PC-9 (cell line): Measurements from ENCODE around the gene RPS27A. TPM values are rescaled to one million over a fixed set of nuclear protein-coding genes. Genes with fewer than 3 reads are reported as not detected.
A peak's percentile ranks its signal among the peaks of the same experiment; 100 is the strongest.
"Not testable (repeated sequence)": the region's sequence is repeated elsewhere in the genome, so short reads cannot be mapped to it uniquely, and the experiment has no call there.

Experiments used
- Bru-seq: library from RNA; stranded (reverse); fragments of 400-500 nt; gene quantifications from one replicate; lab custom pipeline; 2021; lab: Mats Ljungman, UMichigan
- BruChase-seq, 2 experiments: library from RNA; stranded (reverse); fragments of 400-500 nt; gene quantifications; one replicate each; lab custom pipeline; 2021; lab: Mats Ljungman, UMichigan
- BruUV-seq: library from RNA; stranded (reverse); fragments of 400-500 nt; replicated peaks from 2 replicates; lab custom pipeline; 2021; lab: Mats Ljungman, UMichigan
- CTCF ChIA-PET: fragments of 300-600 bp; sonication (Branson Sonifier 250); formaldehyde crosslinking; loops from one replicate; lab custom pipeline; 2022; ENCODE audit warnings: antibody characterized with exemption; lab: Charles Lee
- POLR2A ChIA-PET: fragments of 300-600 bp; sonication (Branson Sonifier 250); formaldehyde crosslinking; loops from one replicate; lab custom pipeline; 2022; ENCODE audit warnings: antibody characterized with exemption; ENCODE audit not compliant: unreplicated experiment; lab: Charles Lee
- DNase-seq, 2 experiments: peaks; one replicate each; pipeline versions ENCODE4 v3.0.0 to v3.0.0-alpha.2; 2015 to 2022; ENCODE audit warnings: mixed read lengths in 1 of 2
- H2AFZ ChIP-seq: fragments of 200-600 bp; sonication (generic); 2 replicates; pipeline ENCODE4 v1.8.1; 2017; ENCODE audit warnings: antibody characterized with exemption
- H3F3A ChIP-seq: fragments of 200-600 bp; sonication (generic); 2 replicates; pipeline ENCODE4 v1.8.1; 2017; ENCODE audit warnings: antibody characterized with exemption, mild to moderate bottlenecking, low read depth; ENCODE audit not compliant: insufficient read depth
- H3K27ac ChIP-seq: fragments of 200-600 bp; sonication (generic); 2 replicates; pipeline ENCODE4 v1.6.1; 2016; ENCODE audit warnings: mixed run types
- H3K27me3 ChIP-seq: fragments of 200-600 bp; sonication (generic); 2 replicates; pipeline ENCODE4 v1.6.1; 2016; ENCODE audit warnings: low read depth, mixed run types; ENCODE audit not compliant: insufficient read depth
- H3K36me3 ChIP-seq: fragments of 200-600 bp; sonication (generic); 2 replicates; pipeline ENCODE4 v1.6.1; 2016; ENCODE audit warnings: low read depth, mixed run types
- H3K4me1 ChIP-seq: fragments of 200-600 bp; sonication (generic); replicated peaks from 2 replicates; pipeline ENCODE4 v1.6.1; 2016; ENCODE audit warnings: mixed run types; ENCODE audit not compliant: insufficient read depth
- H3K4me2 ChIP-seq: fragments of 200-600 bp; sonication (generic); 2 replicates; pipeline ENCODE4 v1.6.1; 2017; ENCODE audit warnings: mixed run types
- H3K4me3 ChIP-seq: fragments of 200-600 bp; sonication (generic); 2 replicates; pipeline ENCODE4 v1.6.1; 2016; ENCODE audit warnings: mixed run types
- H3K79me2 ChIP-seq: fragments of 200-600 bp; sonication (generic); 2 replicates; pipeline ENCODE4 v1.6.1; 2017; ENCODE audit warnings: low read depth, mixed run types
- H3K9me2 ChIP-seq: fragments of 200-600 bp; sonication (generic); 2 replicates; pipeline ENCODE4 v1.8.1; 2017; ENCODE audit warnings: mild to moderate bottlenecking; ENCODE audit not compliant: insufficient read depth
- H3K9me3 ChIP-seq: fragments of 200-600 bp; sonication (generic); 2 replicates; pipeline ENCODE4 v1.8.1; 2016; ENCODE audit warnings: low read depth; ENCODE audit not compliant: insufficient read depth
- H4K20me1 ChIP-seq: fragments of 200-600 bp; sonication (generic); 2 replicates; pipeline ENCODE4 v1.8.1; 2017; ENCODE audit not compliant: insufficient read depth
- EZH2 ChIP-seq: fragments of 200-600 bp; sonication (generic); IDR thresholded peaks from 2 replicates; pipeline ENCODE4 v1.8.0; 2017; ENCODE audit warnings: antibody characterized with exemption, low read depth
- intact Hi-C: fragments of 100-400 bp; cut with micrococcal nuclease; formaldehyde crosslinking; loops from one replicate; pipeline ENCODE4 v1.10.0; 2022; ENCODE audit not compliant: unreplicated experiment
- long read RNA-seq: library from polyadenylated mRNA; stranded (forward); transcript quantifications from one replicate; pipeline ENCODE4 v2.0.0, GENCODE V29; 2022
- total RNA-seq: library from RNA; stranded (reverse); gene quantifications from 2 replicates; pipeline ENCODE4 v1.2.3, GENCODE V29; 2021
- TF ChIP-seq, protein P1 (sequence below): fragments of 200-600 bp; sonication (generic); conservative IDR thresholded peaks from 2 replicates; pipeline ENCODE4 v1.6.1; 2017; ENCODE audit warnings: mixed run types, antibody characterized with exemption, mild to moderate bottlenecking, moderate library complexity

RPS27A gene
- total RNA-seq: 1,269 and 1,616 TPM in 2 replicates
- percentile 99 among the genes with signal in this experiment for Bru-seq, nascent RNA
- percentile 99 among the genes with signal in this experiment for BruChase-seq, experiment 1, labeled RNA remaining after a 2-hour chase
- BruChase-seq, experiment 2, labeled RNA remaining after a 6-hour chase: percentile 99 among the genes with signal in this experiment
- long read RNA-seq, transcript RPS27A-203 (5 exons, 796 nt): minor isoform, 152 of 1,321 reads
- long read RNA-seq, transcript RPS27A-201 (6 exons, 1,071 nt): major isoform, 1,090 of 1,321 reads
- long read RNA-seq, partial matches to known transcripts: 18 of 1,321 reads
- long read RNA-seq, other reads (novel, unspliced or antisense): 57 of 1,321 reads

GRCh38 chr2:55232084-55232862, at the start of gene RPS27A, which contains the start of gene CLHC1:
RPS27A (plus strand) TSS chr2:55232688; CDS start chr2:55232825, 137 bp downstream.
CLHC1 (minus strand) TSS chr2:55232293; CDS start chr2:55222411, 9,882 bp downstream.
- Histone ChIP-seq H3K27ac (peak within 1 kb of the TSS; percentile 83), H3K4me2 (peak within 1 kb of the TSS; percentile 99), H3K4me3 (peak within 1 kb of the TSS; percentile 97), H3K36me3 (peaks cover 51% of the 10 kb centered on the region), H4K20me1 (peaks cover 39% of the 10 kb centered on the region), H3K9me2 (no peaks in the 10 kb centered on the region), H3K27me3 (no peaks in the 10 kb centered on the region), H3F3A (peaks cover 53% of the 10 kb centered on the region), H3K4me1 (peaks cover 29% of the 10 kb centered on the region), H3K9me3 (no peaks in the 10 kb centered on the region), H3K79me2 (peaks cover 74% of the 10 kb centered on the region), H2AFZ (peak within 1 kb of the TSS; percentile 84)
- peak; percentile 94 to 98 for DNase-seq
- TF ChIP-seq, protein P1, sequence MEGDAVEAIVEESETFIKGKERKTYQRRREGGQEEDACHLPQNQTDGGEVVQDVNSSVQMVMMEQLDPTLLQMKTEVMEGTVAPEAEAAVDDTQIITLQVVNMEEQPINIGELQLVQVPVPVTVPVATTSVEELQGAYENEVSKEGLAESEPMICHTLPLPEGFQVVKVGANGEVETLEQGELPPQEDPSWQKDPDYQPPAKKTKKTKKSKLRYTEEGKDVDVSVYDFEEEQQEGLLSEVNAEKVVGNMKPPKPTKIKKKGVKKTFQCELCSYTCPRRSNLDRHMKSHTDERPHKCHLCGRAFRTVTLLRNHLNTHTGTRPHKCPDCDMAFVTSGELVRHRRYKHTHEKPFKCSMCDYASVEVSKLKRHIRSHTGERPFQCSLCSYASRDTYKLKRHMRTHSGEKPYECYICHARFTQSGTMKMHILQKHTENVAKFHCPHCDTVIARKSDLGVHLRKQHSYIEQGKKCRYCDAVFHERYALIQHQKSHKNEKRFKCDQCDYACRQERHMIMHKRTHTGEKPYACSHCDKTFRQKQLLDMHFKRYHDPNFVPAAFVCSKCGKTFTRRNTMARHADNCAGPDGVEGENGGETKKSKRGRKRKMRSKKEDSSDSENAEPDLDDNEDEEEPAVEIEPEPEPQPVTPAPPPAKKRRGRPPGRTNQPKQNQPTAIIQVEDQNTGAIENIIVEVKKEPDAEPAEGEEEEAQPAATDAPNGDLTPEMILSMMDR: peak; percentile 7; the same call in 1 of the 2 replicates
- TF ChIP-seq EZH2: no peak
- no TSS peak for BruUV-seq
- ChIA-PET CTCF (no interaction called here), POLR2A (interaction anchor here (0.6 to 1.0 kb wide), 2 partner anchors 287 to 527 kb away, joined by 4 read pairs; partner anchors contain the start of gene CFAP36)
- intact Hi-C loops: loop anchor here (1.0 to 5.0 kb wide), 6 partner anchors 37 to 559 kb away; partner anchors contain the start of genes EML6, MTIF2, PPP4R3B and RTN4

DNA sequence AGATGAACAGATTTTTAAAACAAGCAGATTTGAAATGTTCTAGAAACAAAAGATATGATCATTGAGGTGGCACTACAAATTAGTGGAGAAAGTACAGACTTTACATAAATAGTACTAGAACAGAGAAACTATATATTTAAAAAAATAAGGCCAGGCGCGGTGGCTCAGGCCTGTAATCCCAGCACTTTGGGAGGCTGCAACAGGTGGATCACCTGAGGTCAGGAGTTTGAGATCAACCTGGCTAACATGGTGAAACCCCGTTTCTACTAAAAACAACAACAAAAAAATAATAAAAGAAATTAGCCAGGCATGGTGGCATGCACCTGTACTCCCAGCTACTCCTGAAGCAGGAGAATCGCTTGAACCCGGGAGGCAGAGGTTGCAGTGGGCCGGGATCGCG, 45.7 kb upstream of the RPS27A start:
- H4K20me1 ChIP-seq, H3K4me3 ChIP-seq, H3K27ac ChIP-seq, H3K9me3 ChIP-seq, H3K4me2 ChIP-seq, BruUV-seq, intact Hi-C loops, H3K9me2 ChIP-seq, DNase-seq, H3K27me3 ChIP-seq, H3K36me3 ChIP-seq, CTCF ChIA-PET, H2AFZ ChIP-seq, H3K79me2 ChIP-seq, H3K4me1 ChIP-seq: not testable (repeated sequence)
- peaks cover 11% of the 10 kb centered on the region; the same call in 1 of the 2 replicates for H3F3A ChIP-seq
- POLR2A ChIA-PET: interaction anchor here (0.5 kb wide), 1 partner anchor 8 kb away, joined by 6 read pairs; no protein-coding TSS in a partner anchor

DNA sequence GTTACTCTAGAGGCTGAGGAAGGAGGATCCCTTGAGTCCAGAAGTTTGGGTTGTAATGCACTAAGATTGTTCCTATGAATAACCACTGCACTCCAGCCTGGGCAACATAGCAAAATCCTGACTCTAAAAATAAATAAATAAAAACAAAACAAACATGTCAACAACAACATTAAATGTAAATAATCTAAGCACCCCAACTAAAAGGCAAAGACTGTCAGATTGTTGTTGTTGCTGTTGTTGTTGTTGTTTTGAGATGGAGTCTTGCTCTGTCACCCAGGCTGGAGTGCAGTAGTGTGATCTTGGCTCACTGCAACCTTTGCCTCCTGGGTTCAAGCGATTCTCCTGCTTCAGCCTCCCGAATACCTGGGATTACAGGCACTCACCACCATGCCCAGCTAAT, 40.6 kb upstream of the RPS27A start:
- H3K4me3 ChIP-seq, H3K27ac ChIP-seq, DNase-seq, intact Hi-C loops, H3K4me2 ChIP-seq, H3K4me1 ChIP-seq, BruUV-seq, H2AFZ ChIP-seq, H3K9me3 ChIP-seq, H3K36me3 ChIP-seq, H3K9me2 ChIP-seq, H3F3A ChIP-seq, H3K79me2 ChIP-seq, CTCF ChIA-PET, POLR2A ChIA-PET, H3K27me3 ChIP-seq, H4K20me1 ChIP-seq: not testable (repeated sequence)
